ENCODE data around the gene GRB7. TPM values are rescaled to one million over a fixed set of nuclear protein-coding genes. Genes with fewer than 3 reads are reported as not detected.
A peak's percentile ranks its signal among the peaks of the same experiment; 100 is the strongest.
"Not testable (repeated sequence)": the region's sequence is repeated elsewhere in the genome, so short reads cannot be mapped to it uniquely, and the experiment has no call there.

The GRB7 gene
- total and polyA plus RNA-seq, 12 donors: 0.06 to 1.2 (median 0.25) TPM; not detected in 5

DNA sequence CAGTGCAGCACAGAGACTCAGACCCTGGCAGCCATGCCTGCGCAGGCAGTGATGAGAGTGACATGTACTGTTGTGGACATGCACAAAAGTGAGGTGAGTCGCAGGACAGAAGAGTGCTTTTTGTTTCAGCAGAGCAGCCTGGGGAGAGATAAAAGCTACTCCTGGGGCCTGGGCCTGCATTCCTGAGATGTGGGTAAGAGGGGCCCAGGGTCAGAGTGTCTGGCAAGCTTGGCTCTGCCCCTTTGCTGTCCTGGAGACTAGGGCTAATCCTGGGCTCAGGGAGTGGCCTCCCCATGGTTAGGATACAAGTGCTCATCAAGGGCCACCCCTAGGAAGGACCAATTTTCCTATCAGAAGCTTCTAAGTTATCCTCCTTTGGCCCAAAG lies 42.7 kb upstream of the GRB7 start:
- 83 to 87% (median 86%) methylated on average over 2 of the region's 2 CpGs for WGBS, 4 donors
- H3K4me1 ChIP-seq (replicated peaks in 1 of 2): no peaks in the 10 kb centered on the region
- intact Hi-C loops (cut with DNase I): no loop called here
- TF ChIP-seq POLR2A (IDR thresholded peaks at IDR 0.05): no peak
- TF ChIP-seq, protein P1, sequence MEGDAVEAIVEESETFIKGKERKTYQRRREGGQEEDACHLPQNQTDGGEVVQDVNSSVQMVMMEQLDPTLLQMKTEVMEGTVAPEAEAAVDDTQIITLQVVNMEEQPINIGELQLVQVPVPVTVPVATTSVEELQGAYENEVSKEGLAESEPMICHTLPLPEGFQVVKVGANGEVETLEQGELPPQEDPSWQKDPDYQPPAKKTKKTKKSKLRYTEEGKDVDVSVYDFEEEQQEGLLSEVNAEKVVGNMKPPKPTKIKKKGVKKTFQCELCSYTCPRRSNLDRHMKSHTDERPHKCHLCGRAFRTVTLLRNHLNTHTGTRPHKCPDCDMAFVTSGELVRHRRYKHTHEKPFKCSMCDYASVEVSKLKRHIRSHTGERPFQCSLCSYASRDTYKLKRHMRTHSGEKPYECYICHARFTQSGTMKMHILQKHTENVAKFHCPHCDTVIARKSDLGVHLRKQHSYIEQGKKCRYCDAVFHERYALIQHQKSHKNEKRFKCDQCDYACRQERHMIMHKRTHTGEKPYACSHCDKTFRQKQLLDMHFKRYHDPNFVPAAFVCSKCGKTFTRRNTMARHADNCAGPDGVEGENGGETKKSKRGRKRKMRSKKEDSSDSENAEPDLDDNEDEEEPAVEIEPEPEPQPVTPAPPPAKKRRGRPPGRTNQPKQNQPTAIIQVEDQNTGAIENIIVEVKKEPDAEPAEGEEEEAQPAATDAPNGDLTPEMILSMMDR (IDR thresholded peaks at IDR 0.05): no peak
- no peak overlapping the region for H3K27ac ChIP-seq
- H3K4me3 ChIP-seq: no peak overlapping the region
- DNase-seq: no peak
- peaks cover 12% of the 10 kb centered on the region for H3K27me3 ChIP-seq
- H3K9me3 ChIP-seq (replicated peaks in 1 of 3): no peaks in the 10 kb centered on the region
- H3K36me3 ChIP-seq (replicated peaks in 1 of 2): no peaks in the 10 kb centered on the region

DNA sequence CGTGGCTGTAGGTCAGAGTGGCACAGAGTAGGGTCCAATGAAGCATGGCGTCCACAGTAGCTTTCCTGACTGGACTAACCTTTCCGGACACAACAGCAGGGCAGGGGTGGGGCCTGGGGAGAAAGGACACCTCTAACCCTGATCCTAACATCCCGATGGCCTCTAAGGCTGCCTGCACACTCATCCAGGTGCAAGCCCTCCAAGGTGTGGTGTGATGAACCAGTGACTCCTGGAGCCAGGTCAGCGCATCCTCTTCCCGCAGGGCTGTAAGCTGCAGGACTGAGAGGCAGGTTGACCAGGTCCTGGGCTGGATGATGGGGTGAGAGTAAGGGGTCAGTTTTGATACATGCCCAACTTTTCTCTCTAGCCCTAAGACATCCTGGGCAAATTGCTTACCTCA lies 41.0 kb upstream of the GRB7 start:
- H3K4me3 ChIP-seq: no peak overlapping the region
- no peaks in the 10 kb centered on the region for H3K4me1 ChIP-seq (replicated peaks in 1 of 2)
- peaks cover 16% of the 10 kb centered on the region for H3K27me3 ChIP-seq
- H3K27ac ChIP-seq: no peak overlapping the region
- TF ChIP-seq, protein P1 (IDR thresholded peaks at IDR 0.05): no peak
- TF ChIP-seq POLR2A (IDR thresholded peaks at IDR 0.05): no peak
- no peaks in the 10 kb centered on the region for H3K36me3 ChIP-seq (replicated peaks in 1 of 2)
- intact Hi-C loops (cut with DNase I): no loop called here
- WGBS, 4 donors: 79 to 84% (median 82%) methylated on average over 5 to 6 of the region's 6 CpGs
- H3K9me3 ChIP-seq (replicated peaks in 1 of 3): no peaks in the 10 kb centered on the region
- DNase-seq: no peak

DNA sequence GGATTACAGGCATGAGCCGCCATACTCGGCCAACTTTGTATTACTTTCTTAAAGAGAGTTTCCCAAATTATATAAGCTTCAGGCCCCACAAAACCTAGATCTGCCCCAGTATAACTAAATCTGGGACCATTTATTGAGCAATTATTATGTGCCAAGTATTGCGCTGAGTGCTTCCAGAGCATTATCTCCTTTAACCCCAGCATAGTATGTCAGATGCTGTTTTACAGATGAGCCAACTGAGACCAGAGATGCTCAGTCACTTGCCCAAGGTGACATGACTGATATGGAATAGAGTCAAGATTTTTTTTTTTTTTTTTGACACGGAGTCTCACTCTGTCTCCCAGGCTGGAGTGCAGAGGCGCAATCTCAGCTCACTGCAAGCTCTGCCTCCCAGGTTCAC lies 39.8 kb upstream of the GRB7 start:
- no peak overlapping the region for H3K27ac ChIP-seq
- TF ChIP-seq, protein P1 (IDR thresholded peaks at IDR 0.05): no peak
- no peak for TF ChIP-seq POLR2A (IDR thresholded peaks at IDR 0.05)
- intact Hi-C loops (cut with DNase I): no loop called here
- WGBS, 4 donors: 84 to 96% (median 92%) methylated on average over 5 of the region's 5 CpGs
- DNase-seq: no peak
- no peaks in the 10 kb centered on the region for H3K4me1 ChIP-seq (replicated peaks in 1 of 2)
- peaks cover 16% of the 10 kb centered on the region for H3K27me3 ChIP-seq
- no peaks in the 10 kb centered on the region for H3K9me3 ChIP-seq (replicated peaks in 1 of 3)
- H3K36me3 ChIP-seq (replicated peaks in 1 of 2): no peaks in the 10 kb centered on the region
- no peak overlapping the region for H3K4me3 ChIP-seq

DNA sequence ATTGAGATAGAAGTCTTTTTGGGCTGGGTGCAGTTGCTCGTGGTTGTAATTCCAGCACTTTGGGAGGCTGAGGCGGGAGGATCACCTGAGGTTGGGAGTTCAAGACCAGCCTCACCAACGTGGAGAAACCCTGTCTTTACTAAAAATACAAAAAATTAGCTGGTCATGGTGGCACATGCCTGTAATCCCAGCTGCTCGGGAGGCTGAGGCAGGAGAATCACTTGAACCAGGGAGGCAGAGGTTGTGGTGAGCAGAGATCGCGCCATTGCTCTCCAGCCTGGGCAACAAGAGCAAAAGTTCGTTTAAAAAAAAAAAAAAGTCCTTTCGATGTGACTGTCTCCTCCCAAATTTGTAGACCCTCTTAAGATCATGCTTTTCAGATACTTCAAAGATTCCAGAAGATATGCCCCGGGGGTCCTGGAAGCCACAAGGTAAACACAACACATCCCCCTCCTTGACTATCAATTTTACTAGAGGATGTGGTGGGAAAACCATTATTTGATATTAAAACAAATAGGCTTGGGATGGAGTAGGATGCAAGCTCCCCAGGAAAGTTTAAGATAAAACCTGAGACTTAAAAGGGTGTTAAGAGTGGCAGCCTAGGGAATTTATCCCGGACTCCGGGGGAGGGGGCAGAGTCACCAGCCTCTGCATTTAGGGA lies 38.5 kb upstream of the GRB7 start:
- peak overlapping the region in 1 of 5 donors; percentile 23 for H3K27ac ChIP-seq
- WGBS, 4 donors: 60 to 69% (median 62%) methylated on average over 11 of the region's 11 CpGs
- peak overlapping the region in 2 of 4 donors; percentile 16 to 62 for H3K4me3 ChIP-seq
- intact Hi-C loops (cut with DNase I); DNase-seq; H3K9me3 ChIP-seq (replicated peaks in 1 of 3); H3K36me3 ChIP-seq (replicated peaks in 1 of 2); H3K4me1 ChIP-seq (replicated peaks in 1 of 2): not testable (repeated sequence)
- H3K27me3 ChIP-seq: peaks cover 16% of the 10 kb centered on the region

DNA sequence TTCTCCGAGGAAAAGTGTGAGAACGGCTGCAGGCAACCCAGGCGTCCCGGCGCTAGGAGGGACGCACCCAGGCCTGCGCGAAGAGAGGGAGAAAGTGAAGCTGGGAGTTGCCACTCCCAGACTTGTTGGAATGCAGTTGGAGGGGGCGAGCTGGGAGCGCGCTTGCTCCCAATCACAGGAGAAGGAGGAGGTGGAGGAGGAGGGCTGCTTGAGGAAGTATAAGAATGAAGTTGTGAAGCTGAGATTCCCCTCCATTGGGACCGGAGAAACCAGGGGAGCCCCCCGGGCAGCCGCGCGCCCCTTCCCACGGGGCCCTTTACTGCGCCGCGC lies 38.0 kb upstream of the GRB7 start, which contains the start of gene ERBB2:
ERBB2 (plus strand) TSS at position 247 of the 330 bp plus-strand sequence. CDS start 175 bp downstream, outside the sequence.
- DNase-seq: peak in 4 of 7 donors; percentile 29 to 45 (median 34)
- Histone ChIP-seq H3K36me3 (replicated peaks in 1 of 2) (no peaks in the 10 kb centered on the region), H3K27me3 (peaks cover 16% of the 10 kb centered on the region), H3K9me3 (replicated peaks in 1 of 3) (no peaks in the 10 kb centered on the region), H3K4me1 (replicated peaks in 1 of 2) (no peaks in the 10 kb centered on the region), H3K4me3 (peak within 1 kb of the TSS in 2 of 4 donors; percentile 16 to 62), H3K27ac (peak within 1 kb of the TSS in 2 of 5 donors; percentile 41 to 73)
- WGBS, 4 donors: 7 to 15% (median 10%) methylated on average over 10 to 20 of the region's 20 CpGs
- TF ChIP-seq, protein P1 (IDR thresholded peaks at IDR 0.05): no peak
- no peak for TF ChIP-seq POLR2A (IDR thresholded peaks at IDR 0.05)
- intact Hi-C loops (cut with DNase I): no loop called here
